Small intestine (tissue), 7 donors: ENCODE measurements around the gene MYBBP1A. TPM values are rescaled to one million over a fixed set of nuclear protein-coding genes. Genes with fewer than 3 reads are reported as not detected.

ENCODE experiments used
- DNase-seq, 2 donors: peaks; one replicate each; pipeline versions ENCODE4 v3.0.0 to v3.0.0-alpha.2; 2013
- FAIRE-seq: peaks from 2 replicates; lab custom pipeline; 2012; peaks lifted over from hg19 to GRCh38; lab: Jason Lieb, UNC
- H3K27ac ChIP-seq, 3 donors: one replicate each; pipeline ENCODE4 v1.5.1; 2013; ENCODE audit warnings: low read length in 2 of 3, mild to moderate bottlenecking in 2 of 3, control low read depth in 1 of 3, inconsistent platforms in 1 of 3, low read depth in 1 of 3, moderate library complexity in 1 of 3
- H3K27me3 ChIP-seq, 3 donors: one replicate each; pipeline ENCODE4 v1.6.1; 2013; ENCODE audit warnings: low read length in 3 of 3, inconsistent platforms in 1 of 3; ENCODE audit not compliant: control insufficient read depth in 3 of 3, insufficient read depth in 3 of 3
- H3K36me3 ChIP-seq, 3 donors: one replicate each; pipeline ENCODE4 v1.6.1; 2013; ENCODE audit warnings: low read length in 3 of 3, inconsistent platforms in 1 of 3, low read depth in 1 of 3, mild to moderate bottlenecking in 1 of 3, moderate library complexity in 1 of 3; ENCODE audit not compliant: control insufficient read depth in 3 of 3, insufficient read depth in 2 of 3
- H3K4me1 ChIP-seq, 3 donors: one replicate each; pipeline ENCODE4 v1.6.1; 2013; ENCODE audit warnings: low read length in 2 of 3, inconsistent platforms in 1 of 3, low read depth in 1 of 3, mild to moderate bottlenecking in 1 of 3, moderate library complexity in 1 of 3; ENCODE audit not compliant: control insufficient read depth in 3 of 3, insufficient read depth in 2 of 3
- H3K4me3 ChIP-seq, 3 donors: one replicate each; pipeline ENCODE4 v1.5.1; 2013; ENCODE audit warnings: low read length in 3 of 3, control low read depth in 1 of 3, inconsistent platforms in 1 of 3, low read depth in 1 of 3, mild to moderate bottlenecking in 1 of 3, moderate library complexity in 1 of 3
- H3K9me3 ChIP-seq, 2 donors: one replicate each; pipeline ENCODE4 v1.6.1; 2013; ENCODE audit warnings: low read depth in 1 of 2, low read length in 1 of 2; ENCODE audit not compliant: control insufficient read depth in 2 of 2, insufficient read depth in 1 of 2
- WGBS, 3 donors: extraction: QIAGEN DNeasy Blood & Tissue Kit; methylation state at CpG; one replicate each; pipeline ENCODE4 v1.1.7; 2013; 5-methylcytosine and 5-hydroxymethylcytosine counted together
- polyA plus RNA-seq, 4 donors: library from polyadenylated mRNA; stranded (reverse) in 3 of 4; unstranded in 1 of 4; fragments of 200-250 nt in 3 of 4; fragments of 120-200 nt in 1 of 4; gene quantifications; one replicate each; pipeline versions ENCODE4 v1.2.1 to v1.2.3, GENCODE V29; 2013
- donor health status: healthy with polysubstance abuse.
- donor health status: control.
- donor health status: control.
- donor health status: Bipolar disorder and iron deficiency.
- donor health status: healthy.

Gene MYBBP1A
- polyA plus RNA-seq, 4 donors: 15.0 to 43.5 (median 25.1) TPM

GRCh38 chr17:4523946-4524345, 31.2 kb downstream of the MYBBP1A start:
- H3K36me3 ChIP-seq: peaks cover 0 to 41% (median 0%) of the 10 kb centered on the region in 3 donors
- FAIRE-seq (no peak), DNase-seq (no peak)
- no peaks in the 10 kb centered on the region for H3K27me3 ChIP-seq
- H3K9me3 ChIP-seq: no peaks in the 10 kb centered on the region
- 83 to 94% (median 84%) methylated on average over 8 of the region's 8 CpGs for WGBS, 3 donors
- no peaks in the 10 kb centered on the region for H3K4me1 ChIP-seq
- no peak overlapping the region for H3K4me3 ChIP-seq
- no peak overlapping the region for H3K27ac ChIP-seq

GRCh38 chr17:4522661-4523060, 32.5 kb downstream of the MYBBP1A start:
- Histone ChIP-seq H3K4me3 (no peak overlapping the region), H3K27ac (peak overlapping the region in 1 of 3 donors; percentile 63), H3K27me3 (no peaks in the 10 kb centered on the region), H3K4me1 (no peaks in the 10 kb centered on the region), H3K9me3 (no peaks in the 10 kb centered on the region), H3K36me3 (peaks cover 0 to 39% (median 0%) of the 10 kb centered on the region in 3 donors)
- FAIRE-seq: no peak
- DNase-seq: no peak
- 85 to 92% (median 86%) methylated on average over 6 of the region's 6 CpGs for WGBS, 3 donors

- 64 to 75% (median 74%) methylated on average over 8 of the region's 8 CpGs for WGBS, 3 donors
- FAIRE-seq (no peak), DNase-seq (no peak)
- Histone ChIP-seq H3K4me1 (no peaks in the 10 kb centered on the region), H3K36me3 (peaks cover 0 to 46% (median 0%) of the 10 kb centered on the region in 3 donors), H3K27me3 (no peaks in the 10 kb centered on the region), H3K9me3 (no peaks in the 10 kb centered on the region), H3K27ac (peak overlapping the region in 2 of 3 donors; percentile 37 to 89), H3K4me3 (no peak overlapping the region)
These were observed 34.1 kb downstream of the MYBBP1A start for GRCh38 chr17:4520894-4521600.

- Histone ChIP-seq H3K4me1 (no peaks in the 10 kb centered on the region), H3K4me3 (no peak overlapping the region), H3K9me3 (no peaks in the 10 kb centered on the region), H3K27me3 (no peaks in the 10 kb centered on the region), H3K36me3 (peaks cover 0 to 45% (median 0%) of the 10 kb centered on the region in 3 donors), H3K27ac (peak overlapping the region in 2 of 3 donors; percentile 2 to 89)
- 78 to 93% (median 78%) methylated on average over 18 to 19 of the region's 19 CpGs for whole genome bisulfite sequencing, 3 donors
- DNase-seq: no peak
- no peak for FAIRE-seq
These were observed 34.9 kb downstream of the MYBBP1A start for GRCh38 chr17:4520060-4520893.

GRCh38 chr17:4519361-4519788, 35.8 kb downstream of the MYBBP1A start:
- no peaks in the 10 kb centered on the region for H3K4me1 ChIP-seq
- no peak overlapping the region for H3K4me3 ChIP-seq
- 68 to 78% (median 75%) methylated on average over 13 to 14 of the region's 14 CpGs for WGBS, 3 donors
- DNase-seq (no peak), FAIRE-seq (no peak)
- no peaks in the 10 kb centered on the region for H3K27me3 ChIP-seq
- peaks cover 0 to 44% (median 0%) of the 10 kb centered on the region in 3 donors for H3K36me3 ChIP-seq
- no peaks in the 10 kb centered on the region for H3K9me3 ChIP-seq
- peak overlapping the region in 2 of 3 donors; percentile 36 to 89 for H3K27ac ChIP-seq

- DNase-seq (no peak), FAIRE-seq (no peak)
- no peaks in the 10 kb centered on the region for H3K9me3 ChIP-seq
- peaks cover 0 to 46% (median 0%) of the 10 kb centered on the region in 3 donors for H3K36me3 ChIP-seq
- no peak overlapping the region for H3K4me3 ChIP-seq
- H3K4me1 ChIP-seq: peaks cover 0 to under 1% (median 0%) of the 10 kb centered on the region in 3 donors
- H3K27me3 ChIP-seq: no peaks in the 10 kb centered on the region
- 76 to 97% (median 89%) methylated on average over 10 of the region's 10 CpGs for WGBS, 3 donors
- H3K27ac ChIP-seq: peak overlapping the region in 2 of 3 donors; percentile 36 to 69
These were observed 36.3 kb downstream of the MYBBP1A start for GRCh38 chr17:4518901-4519300.

GRCh38 chr17:4516735-4517134, 38.4 kb downstream of the MYBBP1A start:
- DNase-seq (no peak), FAIRE-seq (no peak)
- Histone ChIP-seq H3K27ac (peak overlapping the region in 2 of 3 donors; percentile 60 to 66), H3K4me1 (peaks cover 0 to 8% (median 0%) of the 10 kb centered on the region in 3 donors), H3K36me3 (peaks cover 0 to 48% (median 0%) of the 10 kb centered on the region in 3 donors), H3K27me3 (no peaks in the 10 kb centered on the region), H3K9me3 (no peaks in the 10 kb centered on the region), H3K4me3 (no peak overlapping the region)
- 66 to 88% (median 79%) methylated on average over 11 of the region's 11 CpGs for WGBS, 3 donors

GRCh38 chr17:4515501-4515900, 39.7 kb downstream of the MYBBP1A start:
- 29 to 68% (median 46%) methylated on average over 5 of the region's 5 CpGs for WGBS, 3 donors
- H3K4me3 ChIP-seq: no peak overlapping the region
- H3K9me3 ChIP-seq: no peaks in the 10 kb centered on the region
- H3K27me3 ChIP-seq: no peaks in the 10 kb centered on the region
- DNase-seq (peak in 1 of 2 donors; percentile 61), FAIRE-seq (no peak)
- peaks cover 0 to 14% (median 0%) of the 10 kb centered on the region in 3 donors for H3K4me1 ChIP-seq
- peaks cover 0 to 48% (median 0%) of the 10 kb centered on the region in 3 donors for H3K36me3 ChIP-seq
- peak overlapping the region in 1 of 3 donors; percentile 15 for H3K27ac ChIP-seq
